Esophagus muscularis mucosa (tissue), 4 donors: ENCODE measurements around the gene C16orf95.

ENCODE experiments used
- EP300 ChIP-seq: sonication (generic); formaldehyde crosslinking; IDR thresholded peaks from one replicate; pipeline ENCODE4 v1.6.1; 2017; ENCODE audit warnings: antibody characterized with exemption
- POLR2A ChIP-seq: fragments of 450-650 bp; IDR thresholded peaks from one replicate; pipeline ENCODE4 v1.6.1; 2017; ENCODE audit warnings: antibody characterized with exemption, moderate library complexity, mild to moderate bottlenecking, low read depth
- TF ChIP-seq, protein P1 (sequence below), 3 experiments: fragments of 200-600 bp in 2 of 3; fragments of 450-650 bp in 1 of 3; sonication (generic) in 2 of 3; IDR thresholded peaks; one replicate each; pipeline ENCODE4 v1.5.1; 2017 to 2019; ENCODE audit warnings: antibody characterized with exemption in 3 of 3, mild to moderate bottlenecking in 2 of 3, moderate library complexity in 1 of 3

DNA sequence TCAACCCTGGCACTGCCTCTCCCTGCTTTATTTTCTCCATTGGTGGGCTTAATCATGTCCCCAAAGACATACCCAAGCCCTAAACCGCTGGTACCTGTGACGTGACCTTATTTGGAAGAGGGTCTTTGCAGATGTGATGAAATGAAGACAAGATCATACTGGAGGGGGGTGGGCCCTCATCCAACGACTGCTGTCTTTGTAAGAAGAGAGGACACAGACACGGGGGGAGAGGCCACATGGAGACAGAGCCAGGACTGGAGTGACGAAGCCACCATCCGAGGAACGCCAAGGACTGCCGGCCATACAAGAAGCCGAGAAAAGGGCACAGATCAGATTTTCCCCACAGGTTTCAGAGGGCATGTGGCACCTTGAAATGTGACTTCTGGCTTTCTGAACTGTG lies 62.5 kb downstream of the C16orf95 start:
- TF ChIP-seq, protein P1, sequence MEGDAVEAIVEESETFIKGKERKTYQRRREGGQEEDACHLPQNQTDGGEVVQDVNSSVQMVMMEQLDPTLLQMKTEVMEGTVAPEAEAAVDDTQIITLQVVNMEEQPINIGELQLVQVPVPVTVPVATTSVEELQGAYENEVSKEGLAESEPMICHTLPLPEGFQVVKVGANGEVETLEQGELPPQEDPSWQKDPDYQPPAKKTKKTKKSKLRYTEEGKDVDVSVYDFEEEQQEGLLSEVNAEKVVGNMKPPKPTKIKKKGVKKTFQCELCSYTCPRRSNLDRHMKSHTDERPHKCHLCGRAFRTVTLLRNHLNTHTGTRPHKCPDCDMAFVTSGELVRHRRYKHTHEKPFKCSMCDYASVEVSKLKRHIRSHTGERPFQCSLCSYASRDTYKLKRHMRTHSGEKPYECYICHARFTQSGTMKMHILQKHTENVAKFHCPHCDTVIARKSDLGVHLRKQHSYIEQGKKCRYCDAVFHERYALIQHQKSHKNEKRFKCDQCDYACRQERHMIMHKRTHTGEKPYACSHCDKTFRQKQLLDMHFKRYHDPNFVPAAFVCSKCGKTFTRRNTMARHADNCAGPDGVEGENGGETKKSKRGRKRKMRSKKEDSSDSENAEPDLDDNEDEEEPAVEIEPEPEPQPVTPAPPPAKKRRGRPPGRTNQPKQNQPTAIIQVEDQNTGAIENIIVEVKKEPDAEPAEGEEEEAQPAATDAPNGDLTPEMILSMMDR (IDR thresholded peaks at IDR 0.05): no peak
- TF ChIP-seq EP300 (no peak), POLR2A (no peak)
